Psoas muscle (tissue), 8 donors: ENCODE measurements around the gene TRANK1. TPM values are rescaled to one million over a fixed set of nuclear protein-coding genes. Genes with fewer than 3 reads are reported as not detected.

Experiments used
- ATAC-seq, 4 donors: fragments of 200-7000 bp; cut with Tn5 transposase; one replicate each; pipeline ENCODE4 v1.9.1; 2020; ENCODE audit warnings: moderate library complexity in 3 of 4, mild to moderate bottlenecking in 2 of 4
- DNase-seq, 2 donors: peaks; one replicate each; pipeline ENCODE4 v3.0.0-alpha.2; 2020
- H3K27ac ChIP-seq: fragments of 200-600 bp; one replicate; pipeline ENCODE4 v1.8.0; 2022
- H3K27me3 ChIP-seq, 3 donors: fragments of 200-600 bp in 1 of 3; one replicate each; pipeline versions ENCODE4 v1.6.1 to v1.8.0; 2013 to 2022; ENCODE audit warnings: low read length in 2 of 3, mild to moderate bottlenecking in 2 of 3, moderate library complexity in 1 of 3; ENCODE audit not compliant: insufficient read depth in 3 of 3
- H3K36me3 ChIP-seq, 2 donors: fragments of 200-600 bp in 1 of 2; one replicate each; pipeline versions ENCODE4 v1.6.1 to v1.8.0; 2013 to 2022; ENCODE audit warnings: low read depth in 1 of 2, mild to moderate bottlenecking in 1 of 2, moderate library complexity in 1 of 2; ENCODE audit not compliant: insufficient read depth in 1 of 2
- H3K4me1 ChIP-seq: fragments of 200-600 bp; one replicate; pipeline ENCODE4 v1.8.0; 2022
- H3K4me3 ChIP-seq: fragments of 200-600 bp; one replicate; pipeline ENCODE4 v1.8.0; 2022; ENCODE audit warnings: mild to moderate bottlenecking
- H3K9me3 ChIP-seq: fragments of 200-600 bp; one replicate; pipeline ENCODE4 v1.8.0; 2022
- CTCF ChIP-seq: fragments of 200-600 bp; IDR thresholded peaks from one replicate; pipeline ENCODE4 v1.8.0; 2022; ENCODE audit warnings: antibody characterized with exemption
- WGBS, 3 donors: extraction: QIAGEN DNeasy Blood & Tissue Kit; methylation state at CpG; one replicate each; pipeline versions ENCODE4 v1.1.6 to v1.1.7; 2013; 5-methylcytosine and 5-hydroxymethylcytosine counted together
- intact Hi-C, 2 donors: fragments of 100-400 bp; cut with DNase I; formaldehyde crosslinking; loops; one replicate each; pipeline versions ENCODE4 v1.11.0 to v1.14.2; 2022
- polyA plus RNA-seq, 3 donors: library from polyadenylated mRNA; stranded (reverse); fragments of 200-250 nt; gene quantifications; one replicate each; pipeline ENCODE4 v1.2.3, GENCODE V29; 2013
- total RNA-seq, 4 donors: library from RNA; stranded (reverse); fragmentation: NEBNext Ultra II Directional in 2 of 4; extraction: Animal tissue kit (Norgen Biotek cat#: 25700) in 2 of 4; gene quantifications; one replicate each; pipeline versions ENCODE4 v1.2.1 to v1.2.4, GENCODE V29; 2021 to 2023
- donor health status: healthy with polysubstance abuse.
- donor health status: DM: no; HTN: no; CAD: no; lungs with moderate emphysema.
- donor health status: Bipolar disorder and iron deficiency.
- donor health status: healthy.
- donor health status: DM: yes; HTN: yes; CAD: no.
- donor health status: DM: no; HTN: no; CAD: no.
- donor health status: DM: no; HTN: no; CAD: no.
- donor health status: DM: yes; HTN: yes; CAD: no.

The TRANK1 gene
- total and polyA plus RNA-seq, 7 donors, result 0.28 to 4.5 (median 0.63) TPM

- intact Hi-C loops, result no loop called here
- Histone ChIP-seq H3K27ac (no peak overlapping the region), H3K4me3 (no peak overlapping the region), H3K9me3 (no peaks in the 10 kb centered on the region), H3K36me3 (no peaks in the 10 kb centered on the region), H3K4me1 (no peaks in the 10 kb centered on the region), H3K27me3 (no peaks in the 10 kb centered on the region)
- WGBS, 3 donors, result 82 to 86% (median 86%) methylated on average over 2 of the region's 2 CpGs
- DNase-seq, result no peak
- no peak for TF ChIP-seq CTCF
- no peak for ATAC-seq
Measured at GRCh38 chr3:36811768-36812167, 133.1 kb downstream of the TRANK1 start.

- no peaks in the 10 kb centered on the region for H3K27me3 ChIP-seq
- no peaks in the 10 kb centered on the region for H3K9me3 ChIP-seq
- H3K27ac ChIP-seq, result no peak overlapping the region
- H3K4me1 ChIP-seq, result no peaks in the 10 kb centered on the region
- H3K36me3 ChIP-seq, result no peaks in the 10 kb centered on the region
- 86 to 100% (median 92%) methylated on average over 2 of the region's 2 CpGs for WGBS, 3 donors
- ATAC-seq, result no peak
- intact Hi-C loops, result no loop called here
- no peak overlapping the region for H3K4me3 ChIP-seq
- no peak for TF ChIP-seq CTCF
- no peak for DNase-seq
Measured at GRCh38 chr3:36804295-36805055, 140.4 kb downstream of the TRANK1 start.

- Histone ChIP-seq H3K27ac (no peak overlapping the region), H3K4me3 (no peak overlapping the region), H3K36me3 (no peaks in the 10 kb centered on the region), H3K9me3 (no peaks in the 10 kb centered on the region), H3K4me1 (no peaks in the 10 kb centered on the region), H3K27me3 (no peaks in the 10 kb centered on the region)
- no peak for TF ChIP-seq CTCF
- ATAC-seq (no peak), DNase-seq (no peak)
- 90 to 94% (median 93%) methylated on average over 5 of the region's 5 CpGs for WGBS, 3 donors
- intact Hi-C loops, result no loop called here
Measured at GRCh38 chr3:36803091-36803791, 141.6 kb downstream of the TRANK1 start.

GRCh38 chr3:36800533-36801116, 144.2 kb downstream of the TRANK1 start:
- no peak overlapping the region for H3K4me3 ChIP-seq
- H3K9me3 ChIP-seq, result no peaks in the 10 kb centered on the region
- no peak for DNase-seq
- TF ChIP-seq CTCF, result no peak
- ATAC-seq, result no peak
- no peak overlapping the region for H3K27ac ChIP-seq
- no peaks in the 10 kb centered on the region for H3K36me3 ChIP-seq
- intact Hi-C loops, result no loop called here
- H3K4me1 ChIP-seq, result no peaks in the 10 kb centered on the region
- WGBS, 3 donors, result 52 to 69% (median 58%) methylated on average over 3 of the region's 3 CpGs
- no peaks in the 10 kb centered on the region for H3K27me3 ChIP-seq
